Measurements from ENCODE around the gene NPM3.
"Not testable (repeated sequence)": the region's sequence is repeated elsewhere in the genome, so short reads cannot be mapped to it uniquely, and the experiment has no call there.

Gene NPM3

DNA sequence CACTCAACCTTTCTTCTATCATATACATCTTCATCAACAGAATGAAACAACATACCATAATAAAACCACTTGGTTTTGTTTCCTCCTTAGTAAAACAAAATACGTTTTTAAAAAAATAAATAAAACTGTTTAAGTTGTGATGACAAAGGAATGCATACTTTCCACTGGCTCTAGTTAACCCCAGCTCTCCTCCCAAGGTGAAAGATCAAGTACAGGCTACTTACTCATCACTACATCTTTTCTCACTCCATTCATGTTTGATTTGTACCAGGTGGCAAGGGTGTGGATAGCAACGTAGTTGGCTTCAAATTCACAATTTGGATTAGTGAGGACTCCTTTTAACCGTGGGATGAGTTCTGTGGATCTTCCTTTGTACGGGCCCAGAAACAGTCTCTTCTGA lies 20.3 kb upstream of the NPM3 start:
- no peak for DNase-seq

DNA sequence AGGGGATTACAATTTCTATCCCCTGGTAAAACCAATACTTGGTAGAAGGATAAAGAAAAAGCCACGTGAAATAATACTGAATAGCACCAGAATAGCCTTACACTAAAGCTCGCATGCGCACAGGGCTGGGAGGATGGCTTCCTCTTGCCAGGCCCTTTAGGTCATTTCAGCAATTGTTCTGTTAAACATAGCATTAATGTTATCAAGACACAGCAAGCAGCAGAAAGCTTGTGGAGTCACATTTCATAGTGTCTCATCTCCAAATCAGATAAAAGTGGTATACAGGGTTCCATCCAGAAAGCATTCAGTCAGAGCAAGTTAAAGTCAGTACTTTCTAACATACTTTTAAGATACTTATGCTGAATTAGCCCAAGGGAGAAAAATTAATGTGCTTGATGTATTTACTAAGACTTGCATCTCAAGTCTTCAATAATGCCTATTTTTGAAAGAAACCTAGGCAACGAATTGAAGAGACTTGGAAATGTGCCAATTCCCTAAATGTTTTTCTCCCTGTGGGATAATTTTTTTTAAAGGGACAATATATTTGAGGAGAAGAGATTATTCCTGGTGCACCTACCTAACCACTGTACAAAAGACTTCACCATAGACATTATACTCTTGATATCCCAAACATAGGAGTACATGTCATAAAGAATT lies 14.3 kb upstream of the NPM3 start:
- DNase-seq, result no peak

DNA sequence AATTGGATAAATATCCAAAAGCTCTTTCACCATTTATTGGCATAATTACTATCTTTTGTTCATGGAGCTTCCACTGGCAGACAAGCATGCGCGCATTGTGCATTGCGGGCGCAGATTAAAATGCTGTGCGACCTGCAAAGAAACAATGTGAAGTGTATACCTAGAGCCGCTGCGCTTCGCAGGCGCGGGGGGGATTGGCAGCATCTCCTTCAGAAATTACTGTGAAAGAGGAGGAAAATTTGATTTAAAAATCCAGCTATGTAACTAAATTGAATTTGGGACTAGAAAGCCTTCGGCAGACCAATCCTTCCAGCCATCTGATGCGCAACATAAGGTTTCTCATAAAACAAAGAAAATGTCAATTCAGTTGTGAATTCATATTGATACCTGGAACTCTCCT lies 10.3 kb upstream of the NPM3 start:
- no peak for DNase-seq

DNA sequence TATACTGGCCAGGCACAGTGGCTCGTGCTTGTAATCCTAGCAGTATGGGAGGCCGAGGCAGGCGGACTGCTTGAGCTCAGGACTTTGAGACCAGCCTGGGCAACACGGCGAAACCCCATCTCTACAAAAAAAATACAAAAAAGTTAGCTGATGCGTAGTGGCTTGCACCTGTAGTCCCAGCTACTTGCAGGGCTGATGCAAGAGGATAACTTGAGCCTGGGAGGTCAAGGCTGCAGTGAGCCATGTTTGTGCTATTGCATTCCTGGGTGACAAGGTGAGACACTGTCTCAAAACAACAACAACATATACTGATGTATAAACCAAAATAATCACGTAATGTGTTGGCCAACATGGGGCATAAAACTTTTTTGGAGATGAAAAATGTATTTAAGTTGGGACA lies 6.4 kb upstream of the NPM3 start:
- DNase-seq, result no peak

DNA sequence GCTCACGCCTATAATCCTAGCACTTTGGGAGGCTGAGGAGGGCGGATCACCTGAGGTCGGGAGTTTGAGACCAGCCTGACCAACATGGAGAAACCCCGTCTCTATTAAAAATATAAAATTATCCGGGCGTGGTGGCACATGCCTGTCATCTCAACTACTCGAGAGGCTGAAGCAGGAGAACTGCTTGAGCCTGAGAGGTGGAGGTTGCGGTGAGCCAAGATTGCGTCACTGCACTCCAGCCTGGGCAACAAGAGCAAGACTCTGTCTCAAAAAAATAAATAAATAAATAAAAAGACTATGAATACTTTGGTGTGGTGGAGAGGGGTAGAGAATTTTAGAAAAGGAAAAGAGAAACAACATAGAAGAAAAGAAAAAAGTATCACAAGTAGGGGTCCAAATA lies 6.0 kb upstream of the NPM3 start:
- DNase-seq, result not testable (repeated sequence)

DNA sequence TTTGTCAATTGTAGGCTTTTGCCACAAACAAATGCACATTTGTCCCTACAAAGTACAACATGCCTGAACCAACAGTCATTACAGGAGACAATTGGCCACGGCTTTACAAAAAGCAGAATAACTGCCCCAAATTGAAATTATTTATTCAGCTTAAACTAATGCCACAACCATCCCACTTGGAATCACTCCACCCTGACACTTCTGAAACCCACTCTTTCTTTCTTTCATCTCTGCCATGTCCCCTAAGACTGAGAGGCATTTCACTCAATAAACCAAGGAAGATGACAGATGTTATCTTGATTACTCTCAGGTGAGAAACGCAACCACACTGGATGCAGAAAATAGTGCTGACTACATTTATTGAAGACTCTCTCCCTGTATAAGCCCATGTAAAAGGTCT lies 2.6 kb upstream of the NPM3 start:
- no peak for DNase-seq

DNA sequence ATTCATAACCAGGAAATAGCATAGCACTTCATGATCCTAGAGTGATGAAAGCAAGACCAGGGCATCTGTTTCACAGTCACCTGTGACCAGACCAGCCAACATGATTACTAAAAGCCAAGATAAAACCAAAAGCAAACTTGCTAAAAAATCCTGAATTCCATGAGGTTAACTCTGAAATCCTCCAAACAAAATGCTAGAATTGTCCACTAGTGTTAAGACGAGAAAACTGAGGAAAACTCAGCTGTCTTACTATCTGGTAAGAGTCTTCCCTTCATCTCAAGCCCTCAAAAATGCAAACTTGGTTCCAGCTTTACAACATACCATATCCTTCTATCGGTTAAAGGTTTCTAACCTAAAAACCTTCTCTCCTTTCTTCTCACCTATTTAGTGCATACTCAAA lies 1.3 kb upstream of the NPM3 start:
- DNase-seq, result no peak

DNA sequence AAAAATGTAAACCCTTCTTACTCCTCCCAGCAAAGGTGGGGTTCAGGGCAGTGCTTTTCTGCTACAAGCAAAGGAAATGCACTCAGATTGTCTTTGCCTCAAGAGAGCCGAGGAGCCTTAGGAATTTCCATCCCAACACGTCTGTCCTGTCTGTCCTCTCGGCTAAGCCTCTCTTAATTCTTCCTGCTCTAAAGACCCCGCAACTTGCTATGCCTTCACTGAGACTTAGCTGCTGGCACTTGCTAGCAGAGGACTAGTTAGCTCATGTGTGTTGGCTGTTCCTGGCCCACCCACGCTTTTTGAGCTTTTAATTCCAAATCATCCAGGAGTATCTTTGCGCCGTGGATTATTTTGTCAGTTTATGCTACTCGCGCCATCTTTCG lies 481 bp upstream of the NPM3 start:
- peak; percentile 13 for DNase-seq

GRCh38 chr10:101781984-101782810 lies 1.0 kb downstream of the NPM3 start:
- no peak for DNase-seq

GRCh38 chr10:101781655-101781983 lies 1.6 kb downstream of the NPM3 start:
- DNase-seq, result no peak

DNA sequence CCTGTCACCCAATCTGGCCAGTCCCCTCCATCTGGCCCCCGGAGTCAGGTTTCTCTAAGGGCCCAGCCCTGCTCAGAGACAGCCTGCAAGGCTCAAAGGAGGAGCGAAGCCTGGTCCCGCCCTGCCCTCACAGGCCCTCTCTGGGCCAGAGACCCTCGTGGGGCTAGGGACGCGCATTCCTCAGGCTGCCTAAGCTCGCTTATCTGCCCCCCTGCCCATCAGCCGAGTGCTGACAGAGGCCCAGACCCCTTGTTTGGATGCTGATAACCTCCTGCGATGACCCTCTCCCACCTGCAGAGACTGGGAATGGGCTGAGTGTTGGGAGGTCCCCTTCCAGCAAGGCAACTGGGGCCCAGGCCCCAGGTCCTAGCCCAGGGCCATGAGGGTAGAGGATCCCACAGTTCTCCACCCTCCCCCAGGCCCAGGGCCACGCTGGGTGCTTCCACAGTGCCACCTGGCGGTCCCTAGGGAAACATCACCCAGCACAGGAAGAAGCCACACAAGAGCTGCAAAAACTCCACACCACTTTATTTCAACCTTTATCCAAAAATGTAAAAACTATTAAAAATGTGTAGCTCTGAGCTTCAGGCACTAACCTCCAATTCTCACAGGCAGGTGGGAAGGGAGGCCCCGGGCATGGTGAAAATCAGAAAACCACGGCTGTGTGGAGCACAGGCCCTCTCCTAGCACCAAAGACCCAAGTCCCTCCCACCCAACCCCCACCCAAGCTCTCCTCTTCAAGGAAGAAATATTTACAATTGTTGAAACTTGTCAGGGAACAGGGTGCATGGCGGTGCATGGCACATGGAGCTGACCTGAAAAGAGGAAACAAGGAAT lies 2.2 kb downstream of the NPM3 start:
- peak; percentile 64 for DNase-seq

- no peak for DNase-seq
Measured at GRCh38 chr10:101780187-101780817, 2.9 kb downstream of the NPM3 start.

DNA sequence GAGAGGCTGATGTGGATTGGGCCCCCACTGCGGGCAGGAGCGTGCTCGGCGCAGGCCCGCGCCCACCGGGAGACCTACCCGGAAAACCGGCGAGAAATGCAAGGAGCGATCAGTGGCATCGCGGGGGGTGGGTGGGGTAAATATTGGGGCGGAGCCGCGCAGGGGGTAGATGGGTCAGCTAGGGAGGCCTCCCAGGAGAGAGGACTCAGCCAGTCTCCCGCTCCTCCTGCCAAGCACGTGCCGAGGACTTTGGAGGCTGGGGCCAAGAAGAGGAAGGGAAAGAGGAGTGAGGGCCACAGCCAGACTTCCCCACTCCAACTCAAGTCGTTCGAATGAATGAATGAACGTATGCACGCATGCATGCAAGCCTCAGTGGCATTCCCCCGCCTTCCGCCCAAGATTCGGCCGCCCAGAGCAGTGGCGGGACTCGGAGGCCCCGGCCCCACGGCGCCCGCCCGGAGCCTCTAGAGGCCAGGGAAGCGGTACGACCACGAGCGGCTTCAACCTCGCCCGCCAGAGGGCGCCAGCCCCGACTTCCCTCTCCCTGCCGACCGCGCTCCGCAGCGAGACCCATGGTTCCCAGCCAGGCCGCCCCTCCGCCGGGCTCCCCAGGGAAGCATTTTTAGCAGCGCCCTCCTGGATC lies 3.6 kb downstream of the NPM3 start:
- peak; percentile 59 for DNase-seq

DNA sequence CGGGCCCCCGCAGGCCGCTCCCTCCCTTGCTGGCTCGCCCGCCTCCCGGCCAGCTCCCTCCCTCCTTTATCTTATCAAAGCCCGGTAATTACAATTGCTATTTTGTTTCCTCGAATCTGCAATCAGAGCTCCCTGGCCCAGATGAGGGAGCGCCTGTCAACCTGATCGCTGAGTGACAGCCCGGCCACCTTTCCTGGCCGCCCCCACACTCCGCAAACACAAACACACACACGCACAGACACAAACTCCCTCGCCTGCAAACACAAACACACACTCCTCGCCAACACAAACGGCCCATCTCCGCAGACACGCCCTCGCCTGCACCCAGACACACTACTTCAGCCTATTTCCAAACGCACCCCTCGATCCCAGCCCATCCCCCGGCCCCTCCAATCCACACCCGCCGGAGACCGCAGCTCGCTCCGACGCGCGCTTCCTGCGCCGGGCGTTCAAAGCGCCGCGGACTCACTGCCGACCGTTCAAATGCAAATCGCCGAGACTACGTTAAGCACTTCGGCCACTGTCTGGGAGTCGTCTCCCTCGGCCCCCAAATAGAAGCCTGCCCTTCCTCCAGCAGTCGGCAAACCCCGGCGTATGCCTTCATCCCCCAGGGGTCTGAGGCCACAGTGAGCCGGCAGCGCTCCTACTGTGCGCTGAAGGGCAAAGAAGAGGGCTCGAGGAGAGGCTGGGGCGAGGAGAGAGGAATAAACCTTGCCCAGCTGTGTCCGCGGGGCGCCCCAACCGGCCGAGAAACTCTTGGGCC lies 4.3 kb downstream of the NPM3 start:
- peak; percentile 10 for DNase-seq

GRCh38 chr10:101778151-101778780 lies 5.0 kb downstream of the NPM3 start:
- DNase-seq, result no peak

- DNase-seq, result no peak
Measured at GRCh38 chr10:101777619-101778145, 5.6 kb downstream of the NPM3 start.

DNA sequence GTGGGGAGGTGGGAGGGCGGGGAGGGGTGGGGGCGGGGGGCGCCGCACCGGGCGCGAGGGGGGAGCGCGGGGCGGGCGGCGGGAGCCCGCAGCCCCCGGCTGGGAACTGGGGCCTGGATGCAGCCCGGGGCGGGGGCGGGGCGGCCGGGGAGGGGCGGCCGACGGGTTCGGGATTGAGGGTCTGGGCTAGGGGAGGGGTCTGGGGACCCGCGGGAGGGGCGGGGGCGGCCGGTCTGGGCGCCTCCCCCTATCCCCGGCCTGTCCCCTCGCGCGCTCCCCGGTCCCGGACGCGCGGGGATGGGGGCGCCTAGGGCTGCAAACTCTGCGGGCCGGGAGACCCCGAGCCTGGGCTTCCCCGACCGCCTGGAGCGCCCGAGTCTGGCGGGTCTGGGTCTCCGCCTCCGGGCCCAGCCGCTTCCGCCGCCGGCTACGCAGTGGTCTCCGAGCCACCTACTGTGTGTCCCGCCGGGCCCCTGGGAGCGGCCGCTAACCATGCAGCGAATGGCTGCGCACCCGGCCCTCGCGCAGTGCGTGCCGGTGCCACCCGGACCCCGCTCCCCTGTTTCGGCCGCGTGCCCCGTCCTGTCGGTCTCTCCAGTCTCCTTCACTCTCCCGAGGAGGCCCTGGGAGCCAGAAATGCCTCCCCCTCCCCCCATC lies 7.0 kb downstream of the NPM3 start:
- no peak for DNase-seq

- DNase-seq, result no peak
Measured at GRCh38 chr10:101775273-101776160, 7.7 kb downstream of the NPM3 start, which contains the start of gene FGF8. Gene FGF8 (minus strand): TSS chr10:101776114. CDS start chr10:101775900, 214 bp downstream.

GRCh38 chr10:101774589-101775272 lies 8.5 kb downstream of the NPM3 start:
- no peak for DNase-seq
